HG03520 (cell line): Measurements from ENCODE around the gene ERCC1.

Experiments
- ATAC-seq: cut with Tn5 transposase; IDR thresholded peaks from one replicate; pipeline ENCODE4 v1.9.1; 2021; ENCODE audit warnings: mild to moderate bottlenecking, moderate library complexity; ENCODE audit not compliant: unreplicated experiment

The ERCC1 gene

DNA sequence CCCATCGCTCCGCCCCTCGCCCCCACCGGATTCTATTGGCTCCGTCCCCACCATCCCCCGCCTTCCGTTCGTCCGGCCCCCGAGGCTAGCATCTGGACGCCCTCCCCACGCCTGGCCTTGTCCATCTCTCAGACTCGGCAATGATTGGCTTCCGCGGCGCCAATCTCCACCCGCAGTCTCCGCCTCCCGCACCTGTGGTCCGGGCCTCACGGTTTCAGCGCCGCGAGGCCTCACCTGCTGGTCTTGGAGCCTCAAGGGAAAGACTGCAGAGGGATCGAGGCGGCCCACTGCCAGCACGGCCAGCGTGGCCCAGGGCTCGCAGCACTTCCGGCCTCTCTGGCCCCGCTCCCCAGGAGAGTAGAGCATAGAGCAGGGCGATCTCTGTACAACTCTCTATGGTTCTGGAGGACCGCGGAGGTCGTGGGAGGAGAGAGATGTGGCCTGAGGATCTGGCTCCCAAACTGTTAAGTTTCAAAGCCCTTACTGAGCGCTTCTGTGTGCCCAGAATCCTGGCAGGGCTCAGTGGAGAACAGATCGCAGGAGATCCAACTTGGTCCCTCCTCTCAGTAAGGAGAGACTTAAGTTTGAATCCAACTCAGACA lies at the start of gene ERCC1:
Gene ERCC1, minus strand, starts transcription at position 329 of the 602 bp plus-strand sequence. CDS start 543 bp downstream, outside the sequence.
- peak; percentile 59 for ATAC-seq

- ATAC-seq, result no peak
Observed at GRCh38 chr19:45473367-45473681, 49.6 kb upstream of the ERCC1 start.

DNA sequence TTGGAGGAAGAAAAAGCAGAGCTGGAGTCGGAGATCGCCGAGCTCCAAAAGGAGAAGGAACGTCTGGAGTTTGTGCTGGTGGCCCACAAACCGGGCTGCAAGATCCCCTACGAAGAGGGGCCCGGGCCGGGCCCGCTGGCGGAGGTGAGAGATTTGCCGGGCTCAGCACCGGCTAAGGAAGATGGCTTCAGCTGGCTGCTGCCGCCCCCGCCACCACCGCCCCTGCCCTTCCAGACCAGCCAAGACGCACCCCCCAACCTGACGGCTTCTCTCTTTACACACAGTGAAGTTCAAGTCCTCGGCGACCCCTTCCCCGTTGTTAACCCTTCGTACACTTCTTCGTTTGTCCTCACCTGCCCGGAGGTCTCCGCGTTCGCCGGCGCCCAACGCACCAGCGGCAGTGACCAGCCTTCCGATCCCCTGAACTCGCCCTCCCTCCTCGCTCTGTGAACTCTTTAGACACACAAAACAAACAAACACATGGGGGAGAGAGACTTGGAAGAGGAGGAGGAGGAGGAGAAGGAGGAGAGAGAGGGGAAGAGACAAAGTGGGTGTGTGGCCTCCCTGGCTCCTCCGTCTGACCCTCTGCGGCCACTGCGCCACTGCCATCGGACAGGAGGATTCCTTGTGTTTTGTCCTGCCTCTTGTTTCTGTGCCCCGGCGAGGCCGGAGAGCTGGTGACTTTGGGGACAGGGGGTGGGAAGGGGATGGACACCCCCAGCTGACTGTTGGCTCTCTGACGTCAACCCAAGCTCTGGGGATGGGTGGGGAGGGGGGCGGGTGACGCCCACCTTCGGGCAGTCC lies 49.0 kb upstream of the ERCC1 start:
- ATAC-seq, result no peak

- ATAC-seq, result no peak
Observed at GRCh38 chr19:45471931-45472562, 48.3 kb upstream of the ERCC1 start.

- ATAC-seq, result no peak
Observed at GRCh38 chr19:45471111-45471930, 47.6 kb upstream of the ERCC1 start.

GRCh38 chr19:45470762-45471081 lies 47.0 kb upstream of the ERCC1 start:
- no peak for ATAC-seq

GRCh38 chr19:45469945-45470761 lies 46.4 kb upstream of the ERCC1 start:
- no peak for ATAC-seq

- peak; percentile 48 for ATAC-seq
Observed at GRCh38 chr19:45469132-45469944, 45.6 kb upstream of the ERCC1 start.

- no peak for ATAC-seq
Observed at GRCh38 chr19:45468803-45469131, 45.0 kb upstream of the ERCC1 start.

GRCh38 chr19:45468159-45468651 lies 44.5 kb upstream of the ERCC1 start:
- ATAC-seq, result no peak

DNA sequence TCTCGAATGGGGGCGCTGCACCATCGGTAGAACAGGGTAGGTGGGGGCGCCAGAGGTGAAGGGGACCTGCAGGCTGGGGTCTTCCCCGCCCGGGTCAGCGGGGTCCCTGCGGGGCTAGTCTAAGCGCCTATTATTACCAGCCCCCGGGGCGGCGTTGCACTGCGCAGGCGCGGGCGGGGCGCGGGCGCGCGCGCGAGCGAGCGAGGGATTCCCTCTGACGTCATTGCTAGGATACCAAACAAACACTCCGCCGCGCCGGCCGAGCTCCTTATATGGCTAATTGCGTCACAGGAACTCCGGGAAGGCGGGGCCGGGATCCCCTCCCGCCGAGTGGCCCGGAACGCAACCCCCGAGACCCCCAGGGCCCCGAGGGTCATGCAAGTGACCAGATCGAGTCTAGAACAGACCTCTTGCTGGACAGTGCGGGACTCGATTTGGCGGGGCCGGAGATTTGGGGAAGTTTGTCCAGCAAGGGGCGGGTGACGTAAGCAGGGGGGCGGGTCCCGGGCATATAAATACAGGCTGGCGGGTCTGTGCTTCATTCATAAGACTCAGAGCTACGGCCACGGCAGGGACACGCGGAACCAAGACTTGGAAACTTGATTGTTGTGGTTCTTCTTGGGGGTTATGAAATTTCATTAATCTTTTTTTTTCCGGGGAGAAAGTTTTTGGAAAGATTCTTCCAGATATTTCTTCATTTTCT lies 43.9 kb upstream of the ERCC1 start, which contains the start of gene FOSB:
Gene FOSB, plus strand, starts transcription at position 541 of the 703 bp plus-strand sequence. CDS start 591 bp downstream, outside the sequence.
- ATAC-seq, result no peak

DNA sequence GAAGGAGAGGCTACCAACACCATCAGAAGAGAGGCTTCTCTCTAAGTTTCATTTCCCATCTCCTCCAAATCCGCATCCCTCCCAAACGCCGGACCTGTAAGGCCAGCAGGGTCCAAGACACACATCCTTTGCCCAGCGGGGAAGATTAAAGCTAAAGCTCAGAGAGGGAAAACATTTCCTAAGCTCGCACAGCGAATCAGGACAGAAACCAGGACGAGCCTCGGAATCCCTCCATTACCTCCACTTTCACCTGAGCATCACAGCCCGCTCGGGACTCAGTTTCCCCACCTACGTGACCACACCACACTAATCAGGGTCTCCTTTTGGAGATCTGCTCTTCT lies 43.4 kb upstream of the ERCC1 start:
- no peak for ATAC-seq

DNA sequence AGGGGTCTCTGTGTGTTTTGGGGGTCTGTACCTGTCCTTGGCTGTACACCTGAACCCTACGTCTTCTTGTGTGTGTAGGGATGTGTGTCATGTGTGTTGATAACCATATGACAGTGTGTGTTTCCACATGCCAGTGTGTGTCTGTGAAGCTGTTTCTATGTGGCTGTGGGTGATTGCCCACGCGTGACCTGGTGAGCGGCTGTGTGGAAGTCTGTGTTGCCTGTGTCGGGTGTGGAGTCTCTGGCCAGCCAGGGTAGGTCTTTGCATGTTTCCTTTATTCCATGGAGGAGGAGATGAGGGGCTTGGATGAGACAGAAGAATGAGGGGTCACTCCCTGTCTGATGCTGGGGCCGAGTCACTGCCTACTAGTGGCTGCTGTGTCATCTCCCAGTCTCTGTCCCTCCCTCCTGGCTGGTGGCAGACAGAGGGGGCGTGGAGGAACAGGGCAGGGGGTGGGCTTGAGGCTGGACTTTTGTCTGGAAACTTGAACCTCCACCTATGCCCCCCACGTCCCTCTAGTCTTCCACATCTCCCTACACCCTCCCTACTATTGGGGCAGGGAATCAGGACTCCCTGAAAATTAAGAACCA lies 41.2 kb upstream of the ERCC1 start:
- no peak for ATAC-seq

- no peak for ATAC-seq
Observed at GRCh38 chr19:45464274-45464673, 40.6 kb upstream of the ERCC1 start.

- no peak for ATAC-seq
Observed at GRCh38 chr19:45463241-45463640, 39.5 kb upstream of the ERCC1 start.

GRCh38 chr19:45462174-45462573 lies 38.5 kb upstream of the ERCC1 start:
- no peak for ATAC-seq

GRCh38 chr19:45460807-45461347 lies 37.2 kb upstream of the ERCC1 start:
- ATAC-seq, result no peak

DNA sequence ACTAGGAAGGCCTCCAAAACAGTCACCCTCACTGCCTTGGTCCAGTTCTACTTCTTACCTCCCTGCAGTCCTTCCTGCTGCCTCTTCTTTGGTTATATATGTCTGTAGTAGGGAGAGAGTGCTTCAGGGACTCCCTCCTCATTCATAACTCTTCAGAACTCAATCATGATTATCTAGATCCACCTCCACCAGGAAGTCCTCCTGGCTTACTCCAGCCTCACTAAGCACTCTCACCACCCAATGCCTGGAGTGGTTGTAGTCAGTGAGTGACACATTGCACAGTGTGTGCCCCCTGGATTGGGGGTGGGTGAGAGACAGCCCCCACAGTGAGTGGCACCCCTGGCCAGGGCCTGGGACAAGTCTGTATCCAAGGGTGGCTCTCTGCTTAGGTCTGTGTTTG lies 34.1 kb upstream of the ERCC1 start:
- no peak for ATAC-seq

GRCh38 chr19:45456500-45456815 lies 32.7 kb upstream of the ERCC1 start:
- ATAC-seq, result no peak
